ENCODE measurements around the gene SPRING1.
"Not testable (repeated sequence)": the region's sequence is repeated elsewhere in the genome, so short reads cannot be mapped to it uniquely, and the experiment has no call there.

SPRING1 gene

GRCh38 chr12:116765271-116765670 lies 27.4 kb upstream of the SPRING1 start:
- H3K4me3 ChIP-seq (ENCODE audit: low read length), result no peak overlapping the region
- H3K36me3 ChIP-seq (ENCODE audit: insufficient read depth, low read length), result peaks cover 38% of the 10 kb centered on the region
- H3K4me1 ChIP-seq (ENCODE audit: insufficient read depth, low read length), result no peaks in the 10 kb centered on the region
- no peak overlapping the region for H3K9ac ChIP-seq (ENCODE audit: low read depth, low read length)
- 93% methylated on average over 5 of the region's 5 CpGs for WGBS
- no peaks in the 10 kb centered on the region for H3K9me3 ChIP-seq (ENCODE audit: insufficient read depth, low read depth, low read length)
- H3K27ac ChIP-seq (ENCODE audit: low read depth, low read length), result no peak overlapping the region
- H3K27me3 ChIP-seq (ENCODE audit: insufficient read depth, low read length), result no peaks in the 10 kb centered on the region

- Histone ChIP-seq H3K27ac (ENCODE audit: low read depth, low read length) (no peak overlapping the region), H3K9me3 (ENCODE audit: insufficient read depth, low read depth, low read length) (no peaks in the 10 kb centered on the region), H3K4me1 (ENCODE audit: insufficient read depth, low read length) (no peaks in the 10 kb centered on the region), H3K27me3 (ENCODE audit: insufficient read depth, low read length) (no peaks in the 10 kb centered on the region), H3K9ac (ENCODE audit: low read depth, low read length) (no peak overlapping the region), H3K4me3 (ENCODE audit: low read length) (no peak overlapping the region), H3K36me3 (ENCODE audit: insufficient read depth, low read length) (peaks cover 21% of the 10 kb centered on the region)
- WGBS, result 96% methylated on average over 4 of the region's 4 CpGs
These were observed 23.6 kb upstream of the SPRING1 start for GRCh38 chr12:116761499-116761898.

- Histone ChIP-seq H3K9ac (ENCODE audit: low read depth, low read length) (0 out of 2 replicates have a peak overlapping the region, but pooled peaks have one; percentile 13), H3K4me3 (ENCODE audit: low read length) (no peak overlapping the region), H3K9me3 (ENCODE audit: insufficient read depth, low read depth, low read length) (no peaks in the 10 kb centered on the region), H3K36me3 (ENCODE audit: insufficient read depth, low read length) (peaks cover 17% of the 10 kb centered on the region), H3K27ac (ENCODE audit: low read depth, low read length) (no peak overlapping the region), H3K4me1 (ENCODE audit: insufficient read depth, low read length) (no peaks in the 10 kb centered on the region), H3K27me3 (ENCODE audit: insufficient read depth, low read length) (no peaks in the 10 kb centered on the region)
- WGBS, result 93% methylated on average over 11 of the region's 11 CpGs
These were observed 22.8 kb upstream of the SPRING1 start for GRCh38 chr12:116760622-116761020.

- peaks cover 17% of the 10 kb centered on the region; the same call in 1 of the 2 replicates for H3K36me3 ChIP-seq (ENCODE audit: insufficient read depth, low read length)
- peak overlapping the region; percentile 30; the same call in 1 of the 2 replicates for H3K4me3 ChIP-seq (ENCODE audit: low read length)
- no peaks in the 10 kb centered on the region for H3K27me3 ChIP-seq (ENCODE audit: insufficient read depth, low read length)
- H3K9me3 ChIP-seq (ENCODE audit: insufficient read depth, low read depth, low read length), result no peaks in the 10 kb centered on the region
- peak overlapping the region; percentile 43; the same call in 1 of the 2 replicates for H3K9ac ChIP-seq (ENCODE audit: low read depth, low read length)
- no peak overlapping the region for H3K27ac ChIP-seq (ENCODE audit: low read depth, low read length)
- WGBS, result 94% methylated on average over 22 of the region's 22 CpGs
- H3K4me1 ChIP-seq (ENCODE audit: insufficient read depth, low read length), result no peaks in the 10 kb centered on the region
These were observed 22.1 kb upstream of the SPRING1 start for GRCh38 chr12:116759783-116760621.

- H3K4me3 ChIP-seq (ENCODE audit: low read length); H3K27ac ChIP-seq (ENCODE audit: low read depth, low read length); H3K4me1 ChIP-seq (ENCODE audit: insufficient read depth, low read length); H3K27me3 ChIP-seq (ENCODE audit: insufficient read depth, low read length); H3K9me3 ChIP-seq (ENCODE audit: insufficient read depth, low read depth, low read length); H3K9ac ChIP-seq (ENCODE audit: low read depth, low read length): not testable (repeated sequence)
- H3K36me3 ChIP-seq (ENCODE audit: insufficient read depth, low read length), result peaks cover 23% of the 10 kb centered on the region
- WGBS, result no CpG with 5 or more reads among the region's 1 CpG
These were observed 16.9 kb upstream of the SPRING1 start for GRCh38 chr12:116754783-116755182.

- H3K4me3 ChIP-seq (ENCODE audit: low read length); H3K27me3 ChIP-seq (ENCODE audit: insufficient read depth, low read length); H3K9me3 ChIP-seq (ENCODE audit: insufficient read depth, low read depth, low read length); H3K27ac ChIP-seq (ENCODE audit: low read depth, low read length); H3K9ac ChIP-seq (ENCODE audit: low read depth, low read length); H3K4me1 ChIP-seq (ENCODE audit: insufficient read depth, low read length): not testable (repeated sequence)
- H3K36me3 ChIP-seq (ENCODE audit: insufficient read depth, low read length), result peaks cover 26% of the 10 kb centered on the region
- WGBS, result 92% methylated on average over 5 of the region's 5 CpGs
These were observed 16.2 kb upstream of the SPRING1 start for GRCh38 chr12:116754097-116754496.

GRCh38 chr12:116750298-116750697 lies 12.4 kb upstream of the SPRING1 start:
- WGBS, result 90% methylated on average over 4 of the region's 4 CpGs

GRCh38 chr12:116749884-116750283 lies 12.0 kb upstream of the SPRING1 start:
- H3K9ac ChIP-seq (ENCODE audit: low read depth, low read length), result no peak overlapping the region
- 96% methylated on average over 24 of the region's 26 CpGs for WGBS
- H3K9me3 ChIP-seq (ENCODE audit: insufficient read depth, low read depth, low read length), result no peaks in the 10 kb centered on the region
- no peaks in the 10 kb centered on the region for H3K27me3 ChIP-seq (ENCODE audit: insufficient read depth, low read length)
- H3K4me3 ChIP-seq (ENCODE audit: low read length), result no peak overlapping the region
- no peaks in the 10 kb centered on the region for H3K4me1 ChIP-seq (ENCODE audit: insufficient read depth, low read length)
- peaks cover 35% of the 10 kb centered on the region for H3K36me3 ChIP-seq (ENCODE audit: insufficient read depth, low read length)
- no peak overlapping the region for H3K27ac ChIP-seq (ENCODE audit: low read depth, low read length)

More at GRCh38 chr12:116750298-116750697, 12.4 kb upstream of the SPRING1 start:
- Histone ChIP-seq H3K9me3 (ENCODE audit: insufficient read depth, low read depth, low read length) (no peaks in the 10 kb centered on the region), H3K4me1 (ENCODE audit: insufficient read depth, low read length) (no peaks in the 10 kb centered on the region), H3K4me3 (ENCODE audit: low read length) (no peak overlapping the region), H3K27me3 (ENCODE audit: insufficient read depth, low read length) (no peaks in the 10 kb centered on the region), H3K36me3 (ENCODE audit: insufficient read depth, low read length) (peaks cover 33% of the 10 kb centered on the region), H3K27ac (ENCODE audit: low read depth, low read length) (no peak overlapping the region), H3K9ac (ENCODE audit: low read depth, low read length) (no peak overlapping the region)

GRCh38 chr12:116745554-116745953 lies 7.7 kb upstream of the SPRING1 start:
- H3K4me1 ChIP-seq (ENCODE audit: insufficient read depth, low read length), result no peaks in the 10 kb centered on the region
- no peaks in the 10 kb centered on the region for H3K9me3 ChIP-seq (ENCODE audit: insufficient read depth, low read depth, low read length)
- H3K27me3 ChIP-seq (ENCODE audit: insufficient read depth, low read length), result no peaks in the 10 kb centered on the region
- 92% methylated on average over 4 of the region's 4 CpGs for WGBS
- peaks cover 48% of the 10 kb centered on the region for H3K36me3 ChIP-seq (ENCODE audit: insufficient read depth, low read length)
- no peak overlapping the region for H3K27ac ChIP-seq (ENCODE audit: low read depth, low read length)
- H3K4me3 ChIP-seq (ENCODE audit: low read length), result no peak overlapping the region
- no peak overlapping the region for H3K9ac ChIP-seq (ENCODE audit: low read depth, low read length)

GRCh38 chr12:116744766-116745165 lies 6.9 kb upstream of the SPRING1 start:
- Histone ChIP-seq H3K4me3 (ENCODE audit: low read length) (no peak overlapping the region), H3K27me3 (ENCODE audit: insufficient read depth, low read length) (no peaks in the 10 kb centered on the region), H3K36me3 (ENCODE audit: insufficient read depth, low read length) (peaks cover 44% of the 10 kb centered on the region), H3K4me1 (ENCODE audit: insufficient read depth, low read length) (no peaks in the 10 kb centered on the region), H3K9me3 (ENCODE audit: insufficient read depth, low read depth, low read length) (no peaks in the 10 kb centered on the region), H3K9ac (ENCODE audit: low read depth, low read length) (no peak overlapping the region), H3K27ac (ENCODE audit: low read depth, low read length) (no peak overlapping the region)
- WGBS, result 93% methylated on average over 3 of the region's 3 CpGs

GRCh38 chr12:116742787-116743186 lies 4.9 kb upstream of the SPRING1 start:
- 92% methylated on average over 1 of the region's 2 CpGs for WGBS
- not testable (repeated sequence) for H3K27ac ChIP-seq (ENCODE audit: low read depth, low read length); H3K4me1 ChIP-seq (ENCODE audit: insufficient read depth, low read length); H3K27me3 ChIP-seq (ENCODE audit: insufficient read depth, low read length); H3K9ac ChIP-seq (ENCODE audit: low read depth, low read length); H3K4me3 ChIP-seq (ENCODE audit: low read length); H3K9me3 ChIP-seq (ENCODE audit: insufficient read depth, low read depth, low read length)
- peaks cover 37% of the 10 kb centered on the region for H3K36me3 ChIP-seq (ENCODE audit: insufficient read depth, low read length)

Data from HUES64 (cell line).